ENCODE data around the gene CIRBP. TPM values are rescaled to one million over a fixed set of nuclear protein-coding genes. Genes with fewer than 3 reads are reported as not detected.

Gene CIRBP
- total RNA-seq, 1 donor from 2014 or later, result 184 TPM

GRCh38 chr19:1272423-1273262 lies 3.5 kb downstream of the CIRBP start:
- DNase-seq (ENCODE audit: low read depth) (no peak), FAIRE-seq (no peak)
- H3K4me3 ChIP-seq (ENCODE audit: insufficient read depth, low read depth, low read length), result no peak overlapping the region
- H3K4me2 ChIP-seq (ENCODE audit: low read length), result peak overlapping the region; percentile 97
- no peak overlapping the region for H2AFZ ChIP-seq (ENCODE audit: low read depth, low read length)
- no peaks in the 10 kb centered on the region for H3K9me3 Mint-ChIP-seq (ENCODE audit: unreplicated experiment)
- H3K4me1 Mint-ChIP-seq (ENCODE audit: low read depth, unreplicated experiment), result peaks cover 31% of the 10 kb centered on the region
- peak overlapping the region; percentile 38 for H3K9ac ChIP-seq (ENCODE audit: low read length)
- H3K27me3 Mint-ChIP-seq (ENCODE audit: low read depth, unreplicated experiment), result no peaks in the 10 kb centered on the region
- H3K4me1 ChIP-seq (ENCODE audit: insufficient read depth, low read length), result peaks cover 69% of the 10 kb centered on the region
- H3K79me2 ChIP-seq (ENCODE audit: insufficient read depth, low read length), result peaks cover 67% of the 10 kb centered on the region
- H3K27ac ChIP-seq (ENCODE audit: low read depth, low read length), result peak overlapping the region; percentile 37
- peaks cover 14% of the 10 kb centered on the region for H3K36me3 Mint-ChIP-seq (ENCODE audit: low read depth, unreplicated experiment)
- peaks cover 24% of the 10 kb centered on the region for H3K36me3 ChIP-seq (ENCODE audit: insufficient read depth, low read length)
- no peaks in the 10 kb centered on the region for H3K9me3 ChIP-seq (ENCODE audit: insufficient read depth, low read depth, low read length)
- TF ChIP-seq CTCF (IDR thresholded peaks at IDR 0.05; ENCODE audit: insufficient read depth, low read depth, low read length) (no peak), EZH2 (IDR thresholded peaks at IDR 0.05; ENCODE audit: insufficient read depth, low read length) (no peak)
- H4K20me1 ChIP-seq (ENCODE audit: insufficient read depth, low read length), result peaks cover 57% of the 10 kb centered on the region
- H3K27ac Mint-ChIP-seq (ENCODE audit: unreplicated experiment), result peak overlapping the region; percentile 48
- H3K27me3 ChIP-seq (ENCODE audit: insufficient read depth, low read length), result no peaks in the 10 kb centered on the region
- peak overlapping the region; percentile 69 for H3K4me3 Mint-ChIP-seq (ENCODE audit: unreplicated experiment)

- Mint-ChIP-seq H3K4me3 (ENCODE audit: unreplicated experiment) (peak overlapping the region; percentile 69), H3K36me3 (ENCODE audit: low read depth, unreplicated experiment) (peaks cover 14% of the 10 kb centered on the region), H3K27ac (ENCODE audit: unreplicated experiment) (peak overlapping the region; percentile 84), H3K9me3 (ENCODE audit: unreplicated experiment) (no peaks in the 10 kb centered on the region), H3K4me1 (ENCODE audit: low read depth, unreplicated experiment) (peaks cover 30% of the 10 kb centered on the region), H3K27me3 (ENCODE audit: low read depth, unreplicated experiment) (no peaks in the 10 kb centered on the region)
- H3K36me3 ChIP-seq (ENCODE audit: insufficient read depth, low read length), result peaks cover 24% of the 10 kb centered on the region
- H3K9me3 ChIP-seq (ENCODE audit: insufficient read depth, low read depth, low read length), result no peaks in the 10 kb centered on the region
- H3K4me1 ChIP-seq (ENCODE audit: insufficient read depth, low read length), result peaks cover 61% of the 10 kb centered on the region
- H3K27ac ChIP-seq (ENCODE audit: low read depth, low read length), result no peak overlapping the region
- FAIRE-seq (no peak), DNase-seq (ENCODE audit: low read depth) (no peak)
- no peak overlapping the region for H3K4me3 ChIP-seq (ENCODE audit: insufficient read depth, low read depth, low read length)
- peaks cover 54% of the 10 kb centered on the region for H4K20me1 ChIP-seq (ENCODE audit: insufficient read depth, low read length)
- H3K9ac ChIP-seq (ENCODE audit: low read length), result no peak overlapping the region
- H3K27me3 ChIP-seq (ENCODE audit: insufficient read depth, low read length), result no peaks in the 10 kb centered on the region
- no peak overlapping the region for H2AFZ ChIP-seq (ENCODE audit: low read depth, low read length)
- H3K4me2 ChIP-seq (ENCODE audit: low read length), result peak overlapping the region; percentile 96
- no peak for TF ChIP-seq CTCF (IDR thresholded peaks at IDR 0.05; ENCODE audit: insufficient read depth, low read depth, low read length)
- TF ChIP-seq EZH2 (IDR thresholded peaks at IDR 0.05; ENCODE audit: insufficient read depth, low read length), result no peak
- H3K79me2 ChIP-seq (ENCODE audit: insufficient read depth, low read length), result peaks cover 67% of the 10 kb centered on the region
These were observed 4.3 kb downstream of the CIRBP start for GRCh38 chr19:1273263-1274041.

Data from astrocyte (in vitro differentiated cells and primary cell).